ENCODE measurements around the gene ECEL1.

Gene ECEL1

DNA sequence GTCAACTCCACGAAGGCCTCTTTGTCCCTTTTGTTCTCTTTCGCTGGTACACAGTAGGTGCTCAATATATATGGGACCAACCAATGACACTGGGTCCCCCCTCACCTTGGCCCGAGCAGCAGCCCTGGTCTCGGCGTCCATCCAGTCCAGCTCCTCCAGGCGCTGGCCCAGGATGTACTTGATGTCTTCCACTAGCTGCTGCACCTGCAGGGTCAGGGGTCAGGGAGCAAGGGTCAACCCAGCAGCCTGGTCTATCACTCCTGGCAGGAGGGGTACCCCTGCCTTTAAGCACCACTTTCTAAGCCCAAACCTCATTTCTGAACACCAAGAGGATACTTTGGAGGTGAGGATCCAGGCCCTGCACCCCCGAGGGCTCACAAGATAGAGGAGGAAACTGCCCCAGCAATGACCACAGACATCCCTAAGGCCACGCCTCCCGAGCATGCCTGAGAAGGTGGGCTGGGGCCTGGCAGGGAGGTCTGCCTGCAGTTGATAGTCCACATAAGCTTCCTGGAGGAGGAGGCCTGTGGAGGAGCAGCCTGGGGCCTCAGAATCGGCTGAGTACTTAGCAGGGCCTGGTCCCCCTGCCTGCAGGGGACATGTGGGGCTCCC, 4.2 kb downstream of the ECEL1 start:
- DNase-seq, result no peak

DNA sequence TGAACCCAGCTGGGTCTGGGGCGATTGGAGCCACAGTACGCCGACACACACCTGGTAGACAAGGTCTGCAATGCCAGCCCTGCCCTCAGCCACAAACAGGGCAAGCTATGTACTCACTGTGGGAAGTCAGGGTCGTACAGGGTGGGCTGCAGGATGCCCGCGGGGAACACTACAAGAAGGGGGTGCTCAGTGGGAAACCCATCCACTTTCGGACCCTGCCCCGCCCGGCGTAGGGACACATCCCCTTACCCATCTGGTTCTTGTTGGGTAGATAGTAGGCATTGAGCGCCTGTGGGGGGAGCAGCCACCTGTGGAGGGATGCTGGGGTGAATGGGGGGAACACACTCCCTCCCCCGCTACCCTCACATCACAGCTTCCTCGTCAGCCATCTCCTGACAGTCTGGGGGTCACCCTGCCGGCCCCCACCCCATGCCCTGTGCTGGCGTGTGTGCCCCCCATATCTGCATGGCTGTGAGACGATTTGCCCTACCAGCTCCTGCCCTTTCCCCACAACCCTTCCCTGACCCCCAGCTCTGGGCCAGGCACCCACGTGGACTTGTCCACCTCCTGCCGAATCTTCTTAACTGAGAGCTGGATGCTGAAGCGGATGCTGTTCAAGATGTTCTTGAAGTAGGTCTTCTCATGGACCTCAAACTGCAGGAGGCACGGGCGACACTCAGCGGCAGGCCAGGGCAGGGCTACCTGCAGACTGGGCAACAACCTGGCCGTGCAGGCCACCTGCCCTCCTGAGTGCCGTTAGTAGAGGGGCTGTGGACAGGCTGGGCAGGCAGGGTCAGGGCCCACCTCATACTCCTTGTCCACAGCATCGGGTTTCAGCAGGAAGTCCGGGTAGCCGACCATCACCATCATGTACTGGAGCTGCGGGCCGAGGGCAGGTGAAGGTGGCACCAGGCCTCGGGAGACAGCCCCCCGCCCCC, 5.1 kb downstream of the ECEL1 start:
- no peak for DNase-seq

DNA sequence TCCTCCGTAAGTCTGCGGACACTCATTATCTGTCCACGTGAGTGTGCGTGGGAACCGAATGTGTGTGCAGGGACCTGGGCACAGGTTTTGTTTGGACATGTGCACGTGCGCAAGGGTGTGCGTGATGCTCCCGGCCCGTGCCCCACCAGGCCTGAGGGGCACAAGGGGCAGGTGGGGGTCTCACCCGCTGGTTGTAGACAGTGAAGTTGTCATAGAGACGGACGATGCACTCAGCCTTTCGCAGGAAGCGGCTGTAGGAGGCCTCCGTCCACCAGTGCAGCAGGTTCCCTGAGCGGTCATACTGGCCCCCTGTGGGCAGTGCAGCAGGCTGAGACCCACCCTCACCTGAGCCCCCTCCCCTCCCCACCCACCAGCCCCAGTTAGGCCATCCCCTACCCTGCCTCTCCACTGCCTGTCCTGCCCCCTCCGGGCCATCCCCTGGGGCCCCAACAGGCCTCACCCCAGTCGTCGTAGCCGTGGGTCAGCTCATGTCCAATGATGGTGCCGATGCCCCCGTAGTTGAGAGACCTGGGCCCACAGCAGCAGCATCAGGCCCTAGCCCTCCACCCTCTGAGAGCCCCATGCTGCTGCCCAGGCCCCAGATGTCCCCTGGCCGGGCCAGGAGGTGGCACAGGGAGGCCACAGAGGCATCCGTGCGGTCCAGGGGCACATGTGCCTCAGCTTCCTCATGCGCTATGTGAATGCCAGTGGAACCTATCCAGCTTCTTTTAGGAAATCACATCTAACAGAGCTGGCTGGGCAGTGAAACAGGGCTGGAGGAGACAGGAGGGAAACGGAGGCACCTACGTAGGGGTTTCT, 6.1 kb downstream of the ECEL1 start:
- DNase-seq, result no peak

DNA sequence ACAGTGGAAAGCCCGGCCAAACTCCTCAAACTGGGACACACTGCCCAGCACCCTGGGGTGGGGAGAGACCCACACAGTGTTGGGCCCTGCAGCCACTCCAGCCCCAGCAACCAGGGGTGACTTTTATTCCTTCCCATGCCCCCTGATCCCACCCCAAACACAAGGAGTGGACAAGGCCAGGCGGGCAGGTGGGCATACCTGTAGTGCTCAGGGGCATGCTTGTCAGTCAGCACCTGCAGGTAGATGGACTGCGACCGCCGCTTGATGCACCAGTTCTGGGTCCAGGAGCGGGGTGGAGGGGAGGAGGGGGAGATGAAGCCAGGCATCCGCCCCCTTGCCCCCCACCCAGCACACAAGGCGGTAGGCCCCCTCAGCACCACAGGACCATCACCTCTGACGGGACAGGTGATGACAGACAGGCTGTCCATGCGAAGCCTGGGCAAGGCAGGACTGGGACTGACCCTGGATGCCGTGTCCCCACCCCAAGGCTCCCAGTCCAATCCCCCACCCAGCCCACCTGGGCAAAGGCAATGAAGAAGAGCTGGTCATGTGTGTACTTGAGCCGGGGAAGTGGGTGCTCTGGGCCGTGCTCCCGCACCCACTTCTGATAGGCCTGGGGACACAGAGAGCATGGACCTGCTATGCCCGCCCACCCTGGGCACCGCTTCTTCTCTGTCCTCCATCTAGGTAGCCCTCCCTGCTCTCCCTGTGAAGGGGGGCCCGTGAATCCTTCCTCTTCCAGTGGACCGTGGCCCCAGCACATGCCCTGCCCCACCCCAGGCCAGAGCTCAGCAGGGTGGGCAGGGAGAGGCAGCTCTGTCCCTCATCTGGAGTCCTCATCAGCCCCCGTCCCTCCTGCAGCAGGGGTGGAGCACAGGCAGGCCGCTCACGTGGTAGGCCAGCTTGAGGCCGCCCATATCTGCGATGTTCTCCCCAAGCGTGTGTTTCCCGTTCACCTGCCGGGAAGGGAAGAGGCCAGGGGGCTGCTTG, 7.1 kb downstream of the ECEL1 start:
- DNase-seq, result no peak

DNA sequence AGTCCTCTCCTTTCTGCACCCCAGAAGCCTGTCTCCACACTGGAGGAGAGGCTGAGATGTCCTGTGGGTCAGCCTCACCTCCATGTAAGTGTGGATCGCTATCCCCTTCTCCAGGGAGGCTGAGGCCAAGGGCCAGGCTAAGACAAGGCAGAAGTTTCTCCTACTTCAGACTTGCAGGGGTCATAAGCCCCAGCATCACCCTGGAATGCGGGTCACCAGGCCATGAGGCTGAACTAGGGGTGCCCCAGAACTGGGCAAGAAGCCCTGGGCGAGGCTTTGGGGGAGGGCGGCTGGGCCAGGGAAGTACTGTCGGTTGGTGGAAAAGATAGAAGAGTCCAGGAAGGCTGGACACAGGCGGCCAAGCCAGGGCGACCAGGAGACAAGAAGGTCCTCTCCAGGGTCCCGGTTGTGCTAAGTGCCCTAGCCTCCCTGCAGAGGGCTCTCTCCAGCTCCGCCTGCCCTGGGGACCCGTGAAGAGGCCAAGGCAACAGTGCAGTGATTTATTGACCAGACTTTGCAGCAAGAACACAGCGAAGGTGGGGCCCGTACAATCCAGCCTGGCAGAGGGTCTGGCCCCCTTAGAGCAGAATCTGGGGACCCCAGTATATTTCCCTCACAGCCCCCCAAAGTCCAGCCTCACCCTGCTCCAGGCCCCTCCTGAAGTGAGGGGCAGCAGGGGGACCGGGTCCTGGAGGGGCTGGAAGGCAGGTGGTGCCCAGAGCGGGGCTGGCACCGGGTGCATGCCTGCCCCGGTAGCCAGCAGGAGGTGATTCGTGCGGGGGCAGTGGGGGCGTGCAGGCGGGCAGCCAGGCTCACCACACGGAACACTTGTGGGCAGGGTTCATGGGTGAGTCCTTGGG, 8.1 kb downstream of the ECEL1 start:
- no peak for DNase-seq

- DNase-seq, result no peak
These were observed 8.9 kb downstream of the ECEL1 start for GRCh38 chr2:232478571-232479340.

- no peak for DNase-seq
These were observed 9.7 kb downstream of the ECEL1 start for GRCh38 chr2:232477751-232478510.

DNA sequence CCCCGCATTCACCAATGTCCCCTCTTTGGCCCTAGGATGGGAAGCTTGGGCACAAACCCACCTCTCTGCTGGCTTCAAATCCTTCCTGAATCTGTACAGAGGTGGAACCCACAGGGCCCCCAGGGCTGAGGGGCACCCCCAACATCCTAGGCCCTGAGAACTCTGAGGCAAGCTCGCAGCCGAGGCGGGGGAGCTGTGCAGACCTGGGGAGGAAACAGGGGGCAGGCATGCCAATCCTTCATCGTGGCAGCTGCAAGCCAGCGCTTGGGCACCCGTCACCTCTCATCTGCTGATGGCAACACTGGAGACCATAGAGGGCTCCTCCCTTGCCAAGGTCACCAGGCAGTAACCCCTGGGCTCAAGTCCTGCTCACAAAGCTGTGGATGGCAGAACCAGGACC, 10.8 kb downstream of the ECEL1 start:
- no peak for DNase-seq

- DNase-seq, result no peak
These were observed 11.6 kb downstream of the ECEL1 start for GRCh38 chr2:232476045-232476444.

DNA sequence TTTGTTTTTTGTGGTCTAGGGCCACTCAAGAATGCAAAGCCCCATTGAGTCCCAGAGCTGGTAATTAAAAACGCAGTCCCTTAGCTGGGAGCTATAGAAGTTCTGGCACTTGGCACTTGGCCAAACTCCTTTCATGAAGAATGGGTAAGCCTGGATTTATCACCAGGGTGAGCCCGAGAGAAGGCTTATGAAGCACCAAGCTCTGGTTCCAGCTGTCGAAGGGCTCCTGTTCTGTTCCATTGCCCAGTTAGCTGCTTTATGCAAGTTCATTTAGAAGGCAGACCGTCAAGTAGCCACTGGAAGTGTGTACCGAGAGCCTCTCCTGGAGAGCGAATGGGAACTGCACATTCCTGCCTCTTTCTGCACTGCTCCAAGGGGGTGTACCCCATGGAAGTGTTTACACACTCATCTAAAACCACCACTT, 14.2 kb downstream of the ECEL1 start:
- no peak for DNase-seq

DNA sequence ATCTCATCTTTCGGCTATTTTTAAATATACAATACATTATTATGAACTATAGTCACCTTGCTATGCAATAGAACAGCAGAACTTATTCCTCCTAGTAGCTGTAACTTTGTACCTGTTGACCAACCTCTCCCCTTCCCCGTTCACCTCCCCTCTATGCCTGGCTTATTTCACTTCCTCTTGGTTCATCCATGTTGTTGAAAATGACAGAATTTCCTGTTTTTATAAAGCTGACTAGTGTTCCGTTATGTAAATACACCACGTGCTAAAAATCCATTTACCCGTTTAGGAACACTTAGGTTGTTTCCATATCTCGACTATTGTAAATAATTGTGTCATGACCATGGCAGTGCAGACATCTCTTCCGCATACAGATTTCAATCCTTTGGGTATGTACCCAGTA, 21.4 kb downstream of the ECEL1 start:
- DNase-seq, result no peak

GRCh38 chr2:232465061-232465460, 22.6 kb downstream of the ECEL1 start:
- no peak for DNase-seq

- DNase-seq, result no peak
These were observed 23.1 kb downstream of the ECEL1 start for GRCh38 chr2:232464544-232464885.

- DNase-seq, result no peak
These were observed 23.7 kb downstream of the ECEL1 start for GRCh38 chr2:232463701-232464543.

DNA sequence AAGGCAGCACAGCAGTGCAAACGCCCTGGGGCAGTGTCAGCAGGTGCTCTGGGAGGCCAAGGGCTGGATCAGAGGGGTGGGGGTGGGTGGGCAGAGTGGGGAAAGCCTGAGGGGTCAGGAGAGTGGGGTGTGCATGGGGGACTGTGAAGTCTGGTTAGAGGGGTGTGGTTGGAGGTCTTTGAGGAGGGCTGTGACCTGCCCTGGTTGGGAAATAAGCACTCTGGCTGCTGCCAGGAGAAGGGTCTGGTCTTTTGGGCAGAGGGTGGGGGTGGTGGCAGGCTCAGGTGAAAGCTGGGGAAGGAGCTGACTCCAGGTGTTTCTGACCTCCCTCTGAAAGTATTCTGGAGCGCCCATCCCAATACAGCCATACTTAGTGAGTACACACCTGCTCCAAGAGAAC, 27.5 kb downstream of the ECEL1 start:
- no peak for DNase-seq

- no peak for DNase-seq
These were observed 28.1 kb downstream of the ECEL1 start for GRCh38 chr2:232459419-232460035.

DNA sequence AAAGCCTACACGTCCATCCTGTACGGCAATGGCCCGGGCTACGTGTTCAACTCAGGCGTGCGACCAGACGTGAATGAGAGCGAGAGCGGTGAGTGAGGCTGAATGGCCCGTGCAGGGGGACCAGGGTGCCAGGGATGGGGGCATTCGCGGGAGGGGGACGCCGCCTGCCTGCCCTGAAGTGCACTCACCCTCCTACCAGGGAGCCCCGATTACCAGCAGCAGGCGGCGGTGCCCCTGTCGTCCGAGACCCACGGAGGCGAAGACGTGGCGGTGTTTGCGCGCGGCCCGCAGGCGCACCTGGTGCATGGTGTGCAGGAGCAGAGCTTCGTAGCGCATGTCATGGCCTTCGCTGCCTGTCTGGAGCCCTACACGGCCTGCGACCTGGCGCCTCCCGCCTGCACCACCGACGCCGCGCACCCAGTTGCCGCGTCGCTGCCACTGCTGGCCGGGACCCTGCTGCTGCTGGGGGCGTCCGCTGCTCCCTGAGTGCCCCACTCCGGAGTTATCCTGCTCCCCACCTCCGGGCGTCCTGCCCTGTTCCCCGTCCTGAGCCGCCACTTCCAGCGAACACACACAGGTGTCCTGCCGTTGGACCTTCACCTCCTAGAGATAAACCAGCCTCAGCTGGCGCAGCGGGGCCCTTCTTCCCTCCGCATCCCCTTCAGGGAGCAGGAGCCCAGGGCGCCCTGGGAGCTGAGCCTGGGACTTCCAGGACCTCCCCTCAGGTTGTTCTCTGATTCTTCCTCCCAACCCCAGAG, 28.8 kb downstream of the ECEL1 start:
- no peak for DNase-seq
